M059J (cell line): ENCODE results near the gene PDE6B. TPM values are rescaled to one million over a fixed set of nuclear protein-coding genes. Genes with fewer than 3 reads are reported as not detected.
"Not testable (repeated sequence)": the region's sequence is repeated elsewhere in the genome, so short reads cannot be mapped to it uniquely, and the experiment has no call there.

Experiments
- DNase-seq: peaks from one replicate; pipeline ENCODE4 v3.0.0-alpha.2; 2012; ENCODE audit warnings: low read depth
- total RNA-seq: library from RNA; depleted of rRNA; stranded (reverse); fragments of >200 nt; shearing (Covaris generic); gene quantifications from 2 replicates; pipeline ENCODE4 v1.2.3, GENCODE V29; 2014; rRNA removed

PDE6B gene
- total RNA-seq: 0.05 TPM in 1 of 2 replicates, not detected in the other

GRCh38 chr4:624705-625590, at the start of gene PDE6B:
PDE6B (plus strand) TSS chr4:625573; CDS start chr4:625627, 54 bp downstream.
- no peak for DNase-seq

GRCh38 chr4:576245-576821, 49.0 kb upstream of the PDE6B start, which contains the start of gene TMEM271:
TMEM271 (minus strand) TSS chr4:576295; CDS start chr4:576062, 233 bp downstream.
- DNase-seq: no peak

GRCh38 chr4:576991-577498, 48.3 kb upstream of the PDE6B start:
- peak; percentile 7 for DNase-seq

- DNase-seq: peak; percentile 52
Measured at GRCh38 chr4:577499-578450, 47.6 kb upstream of the PDE6B start.

GRCh38 chr4:578451-579443, 46.6 kb upstream of the PDE6B start:
- no peak for DNase-seq

- DNase-seq: no peak
Measured at GRCh38 chr4:579543-580175, 45.7 kb upstream of the PDE6B start.

- no peak for DNase-seq
Measured at GRCh38 chr4:581181-581580, 44.2 kb upstream of the PDE6B start.

- DNase-seq: no peak
Measured at GRCh38 chr4:581753-582361, 43.5 kb upstream of the PDE6B start.

- DNase-seq: no peak
Measured at GRCh38 chr4:583820-584219, 41.6 kb upstream of the PDE6B start.

- no peak for DNase-seq
Measured at GRCh38 chr4:587671-588350, 37.6 kb upstream of the PDE6B start.

GRCh38 chr4:588351-588849, 37.0 kb upstream of the PDE6B start:
- DNase-seq: no peak

GRCh38 chr4:589219-589963, 36.0 kb upstream of the PDE6B start:
- no peak for DNase-seq

- no peak for DNase-seq
Measured at GRCh38 chr4:590313-590841, 35.0 kb upstream of the PDE6B start.

- DNase-seq: not testable (repeated sequence)
Measured at GRCh38 chr4:592178-592577, 33.2 kb upstream of the PDE6B start.

- no peak for DNase-seq
Measured at GRCh38 chr4:592825-593520, 32.4 kb upstream of the PDE6B start.

- DNase-seq: no peak
Measured at GRCh38 chr4:598925-599324, 26.4 kb upstream of the PDE6B start.

- DNase-seq: no peak
Measured at GRCh38 chr4:600166-600565, 25.2 kb upstream of the PDE6B start.
